Karpas-422 (cell line): Measurements from ENCODE around the gene KRT20. TPM values are rescaled to one million over a fixed set of nuclear protein-coding genes. Genes with fewer than 3 reads are reported as not detected.
A peak's percentile ranks its signal among the peaks of the same experiment; 100 is the strongest.
"Not testable (repeated sequence)": the region's sequence is repeated elsewhere in the genome, so short reads cannot be mapped to it uniquely, and the experiment has no call there.

Experiments
- DNase-seq: peaks from one replicate; pipeline ENCODE4 v3.0.0-alpha.2; 2015
- H2AFZ ChIP-seq: fragments of 200-600 bp; sonication (generic); 2 replicates; pipeline ENCODE4 v1.6.1; 2014; ENCODE audit warnings: antibody characterized with exemption, low read length, mixed read lengths
- H3K27ac ChIP-seq: fragments of 200-600 bp; sonication (generic); 2 replicates; pipeline ENCODE4 v1.5.1; 2014; ENCODE audit warnings: mild to moderate bottlenecking, low read length, moderate library complexity
- H3K27me3 ChIP-seq: fragments of 200-600 bp; sonication (generic); 2 replicates; pipeline ENCODE4 v1.6.1; 2014; ENCODE audit warnings: low read length, mixed read lengths
- H3K36me3 ChIP-seq: fragments of 200-600 bp; sonication (generic); 2 replicates; pipeline ENCODE4 v1.6.1; 2014; ENCODE audit warnings: low read length, mixed read lengths; ENCODE audit not compliant: insufficient read depth
- H3K4me1 ChIP-seq: fragments of 200-600 bp; sonication (generic); 2 replicates; pipeline ENCODE4 v1.6.1; 2014; ENCODE audit warnings: mild to moderate bottlenecking, low read length, mixed read lengths
- H3K4me2 ChIP-seq: fragments of 200-600 bp; sonication (generic); 2 replicates; pipeline ENCODE4 v1.6.1; 2014; ENCODE audit warnings: low read length, low read depth, mild to moderate bottlenecking; ENCODE audit not compliant: poor library complexity, severe bottlenecking
- H3K4me3 ChIP-seq: fragments of 200-600 bp; sonication (generic); 2 replicates; pipeline ENCODE4 v1.5.1; 2014; ENCODE audit warnings: mild to moderate bottlenecking, antibody characterized with exemption, low read length, mixed read lengths
- H3K79me2 ChIP-seq: fragments of 200-600 bp; sonication (generic); 2 replicates; pipeline ENCODE4 v1.6.1; 2014; ENCODE audit warnings: mild to moderate bottlenecking, low read length, mixed read lengths
- H3K9ac ChIP-seq: fragments of 200-600 bp; sonication (generic); 2 replicates; pipeline ENCODE4 v1.6.0; 2014; ENCODE audit warnings: low read length
- H3K9me2 ChIP-seq: fragments of 200-600 bp; sonication (generic), shearing (Covaris generic); replicated peaks from 2 replicates; pipeline ENCODE4 v1.6.0; 2014; ENCODE audit warnings: mild to moderate bottlenecking, low read length, moderate library complexity; ENCODE audit not compliant: insufficient read depth
- H3K9me3 ChIP-seq: fragments of 300-700, 200-600 bp; sonication (generic); 2 replicates; pipeline ENCODE4 v1.6.1; 2014; ENCODE audit warnings: low read length, mixed read lengths
- H4K20me1 ChIP-seq: fragments of 200-600 bp; sonication (generic); 2 replicates; pipeline ENCODE4 v1.6.1; 2014; ENCODE audit warnings: mild to moderate bottlenecking, antibody characterized with exemption, low read length, low read depth; ENCODE audit not compliant: insufficient read depth
- total RNA-seq: library from RNA; depleted of rRNA; stranded (reverse); fragments of >200 nt; shearing (Covaris generic); gene quantifications from 2 replicates; pipeline ENCODE4 v1.2.3, GENCODE V29; 2014; ENCODE audit warnings: low replicate concordance; rRNA removed

The KRT20 gene, protein sequence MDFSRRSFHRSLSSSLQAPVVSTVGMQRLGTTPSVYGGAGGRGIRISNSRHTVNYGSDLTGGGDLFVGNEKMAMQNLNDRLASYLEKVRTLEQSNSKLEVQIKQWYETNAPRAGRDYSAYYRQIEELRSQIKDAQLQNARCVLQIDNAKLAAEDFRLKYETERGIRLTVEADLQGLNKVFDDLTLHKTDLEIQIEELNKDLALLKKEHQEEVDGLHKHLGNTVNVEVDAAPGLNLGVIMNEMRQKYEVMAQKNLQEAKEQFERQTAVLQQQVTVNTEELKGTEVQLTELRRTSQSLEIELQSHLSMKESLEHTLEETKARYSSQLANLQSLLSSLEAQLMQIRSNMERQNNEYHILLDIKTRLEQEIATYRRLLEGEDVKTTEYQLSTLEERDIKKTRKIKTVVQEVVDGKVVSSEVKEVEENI
- total RNA-seq = not detected in 2 replicates

DNA sequence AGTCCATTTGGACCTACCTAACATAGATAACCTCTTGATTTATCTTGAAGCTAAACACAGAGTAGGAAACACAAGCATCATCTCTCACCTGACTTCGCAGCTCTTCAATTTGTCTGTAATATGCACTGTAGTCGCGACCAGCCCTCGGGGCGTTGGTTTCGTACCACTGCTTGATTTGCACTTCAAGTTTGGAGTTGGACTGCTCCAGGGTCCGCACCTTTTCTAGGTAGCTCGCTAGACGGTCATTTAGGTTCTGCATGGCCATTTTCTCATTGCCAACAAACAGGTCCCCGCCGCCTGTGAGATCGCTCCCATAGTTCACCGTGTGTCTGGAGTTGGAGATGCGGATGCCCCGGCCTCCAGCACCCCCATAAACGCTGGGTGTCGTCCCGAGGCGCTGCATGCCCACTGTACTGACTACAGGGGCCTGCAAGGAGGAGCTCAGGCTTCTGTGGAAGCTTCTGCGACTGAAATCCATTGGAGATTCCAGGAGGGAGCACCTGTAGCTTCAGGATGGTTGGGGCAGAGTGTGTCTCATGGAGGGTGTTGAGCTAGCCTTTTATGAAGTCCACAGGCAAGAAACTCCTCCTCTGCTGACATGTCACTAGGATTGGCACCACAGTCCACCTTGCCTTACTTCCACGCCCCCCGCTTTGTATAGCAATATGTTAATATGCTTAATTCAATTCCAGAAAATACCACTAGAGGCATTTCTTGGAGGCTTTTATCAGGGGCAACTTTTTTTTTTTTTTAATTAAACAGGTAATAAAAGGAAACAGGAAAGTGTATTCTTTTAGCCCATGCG, at the start of gene KRT20:
Gene KRT20, minus strand, starts transcription at position 535 of the 805 bp plus-strand sequence. Its CDS starts 57 bp downstream, at position 478.
- Histone ChIP-seq H3K9me2 (no peaks in the 10 kb centered on the region), H3K79me2 (no peaks in the 10 kb centered on the region), H2AFZ (no peak within 1 kb of the TSS), H3K9me3 (no peaks in the 10 kb centered on the region), H4K20me1 (no peaks in the 10 kb centered on the region), H3K27ac (no peak within 1 kb of the TSS), H3K4me3 (no peak within 1 kb of the TSS), H3K4me2 (no peak within 1 kb of the TSS), H3K27me3 (no peaks in the 10 kb centered on the region), H3K36me3 (no peaks in the 10 kb centered on the region), H3K4me1 (no peaks in the 10 kb centered on the region), H3K9ac (no peak within 1 kb of the TSS)
- DNase-seq = peak; percentile 64

DNA sequence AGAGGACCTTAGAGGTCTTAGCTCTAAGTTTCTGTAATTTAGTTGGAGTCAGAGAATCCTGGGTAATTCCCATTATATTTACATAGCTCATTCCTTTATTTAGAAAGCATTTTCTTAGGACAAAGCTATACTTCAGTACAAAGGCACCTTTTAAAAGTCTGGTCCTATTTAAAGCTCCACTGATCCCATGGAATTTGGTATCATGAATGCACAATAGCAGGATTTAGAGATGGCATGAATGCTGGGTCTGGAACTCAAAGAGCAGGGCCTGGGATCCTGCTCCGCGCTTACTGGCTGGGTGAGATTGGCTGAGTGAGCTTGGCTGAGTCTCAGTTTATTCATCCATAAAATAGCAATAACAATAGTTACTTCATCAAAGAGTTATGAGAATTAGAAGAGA, 47.6 kb upstream of the KRT20 start:
- Histone ChIP-seq H3K36me3 (no peaks in the 10 kb centered on the region), H3K79me2 (no peaks in the 10 kb centered on the region), H4K20me1 (no peaks in the 10 kb centered on the region), H3K27ac (no peak overlapping the region), H3K9ac (no peak overlapping the region), H2AFZ (no peak overlapping the region), H3K4me2 (no peak overlapping the region), H3K9me2 (no peaks in the 10 kb centered on the region), H3K27me3 (no peaks in the 10 kb centered on the region), H3K9me3 (no peaks in the 10 kb centered on the region), H3K4me1 (no peaks in the 10 kb centered on the region), H3K4me3 (no peak overlapping the region)
- no peak for DNase-seq

DNA sequence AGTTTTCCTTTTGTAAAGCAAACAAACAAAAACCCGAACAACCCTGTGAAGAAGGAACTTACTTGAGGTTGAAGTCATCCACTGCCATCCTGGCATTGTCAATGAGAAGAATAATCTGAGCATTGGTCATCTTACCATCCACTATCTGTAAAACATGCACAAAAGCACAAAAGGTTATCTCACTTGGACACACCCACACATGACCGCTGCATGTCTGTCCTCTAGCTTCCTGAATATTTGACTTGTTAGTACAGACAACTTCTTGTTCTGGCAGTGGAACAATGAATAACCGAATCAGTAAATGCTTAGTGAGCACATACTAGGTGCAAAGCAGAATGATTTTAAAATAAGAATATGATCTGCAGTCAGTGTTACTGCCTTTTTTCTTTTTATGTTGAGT, 46.3 kb upstream of the KRT20 start:
- Histone ChIP-seq H3K79me2 (no peaks in the 10 kb centered on the region), H3K9me3 (no peaks in the 10 kb centered on the region), H4K20me1 (no peaks in the 10 kb centered on the region), H3K4me2 (no peak overlapping the region), H3K9me2 (no peaks in the 10 kb centered on the region), H3K9ac (no peak overlapping the region), H3K4me3 (no peak overlapping the region), H3K4me1 (no peaks in the 10 kb centered on the region), H3K27me3 (no peaks in the 10 kb centered on the region), H3K27ac (no peak overlapping the region), H3K36me3 (no peaks in the 10 kb centered on the region), H2AFZ (no peak overlapping the region)
- DNase-seq = no peak

DNA sequence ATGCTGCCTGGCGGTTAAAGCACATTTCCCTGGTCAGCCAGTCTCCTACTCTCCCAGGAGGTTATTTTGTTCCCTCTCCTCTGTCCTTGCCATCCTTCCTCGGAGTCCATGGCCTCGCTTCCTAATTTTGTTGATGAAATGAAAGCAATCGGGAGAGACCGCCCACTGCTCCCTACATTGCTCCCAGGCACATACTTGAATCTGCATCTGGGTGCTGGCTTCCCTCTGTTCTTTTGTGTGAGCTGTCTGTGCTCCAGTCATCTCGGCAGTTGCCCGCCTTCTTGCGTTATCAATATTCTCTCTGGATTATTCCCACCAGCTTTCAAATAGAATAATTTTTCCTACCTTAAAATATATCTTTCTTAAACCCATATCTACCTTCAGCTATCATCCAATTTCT, 41.3 kb upstream of the KRT20 start:
- Histone ChIP-seq H2AFZ (no peak overlapping the region), H3K9me2 (no peaks in the 10 kb centered on the region), H3K36me3 (no peaks in the 10 kb centered on the region), H3K4me3 (no peak overlapping the region), H3K27ac (no peak overlapping the region), H3K27me3 (no peaks in the 10 kb centered on the region), H4K20me1 (no peaks in the 10 kb centered on the region), H3K4me1 (no peaks in the 10 kb centered on the region), H3K4me2 (no peak overlapping the region), H3K9ac (no peak overlapping the region), H3K9me3 (no peaks in the 10 kb centered on the region), H3K79me2 (no peaks in the 10 kb centered on the region)
- no peak for DNase-seq

DNA sequence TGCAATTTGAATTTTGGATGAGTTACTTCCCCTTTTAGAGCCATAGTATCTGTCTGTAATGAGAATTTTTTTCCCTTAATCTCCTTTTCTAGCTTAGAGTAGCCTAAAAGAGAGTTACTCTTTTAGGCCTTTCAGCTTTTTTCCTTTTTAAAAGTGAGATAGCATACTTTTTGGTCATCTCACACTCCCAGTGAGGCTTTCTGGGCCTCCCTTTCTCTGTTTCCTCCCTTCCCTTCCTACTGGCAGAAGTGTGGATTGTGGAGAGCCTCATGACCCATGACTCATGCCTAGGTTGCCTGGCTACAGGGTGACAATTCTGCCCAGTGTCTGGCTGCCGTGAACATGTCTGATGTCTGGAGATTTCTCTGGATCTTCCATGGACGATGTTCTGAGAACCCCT, 37.2 kb upstream of the KRT20 start:
- no peaks in the 10 kb centered on the region for H3K79me2 ChIP-seq
- H3K4me1 ChIP-seq = no peaks in the 10 kb centered on the region
- H3K36me3 ChIP-seq = no peaks in the 10 kb centered on the region
- H3K27me3 ChIP-seq = no peaks in the 10 kb centered on the region
- H3K9ac ChIP-seq = no peak overlapping the region
- H2AFZ ChIP-seq = no peak overlapping the region
- no peak for DNase-seq
- H3K9me3 ChIP-seq = no peaks in the 10 kb centered on the region
- no peaks in the 10 kb centered on the region for H3K9me2 ChIP-seq
- H3K4me3 ChIP-seq = no peak overlapping the region
- H3K27ac ChIP-seq = no peak overlapping the region
- H3K4me2 ChIP-seq = no peak overlapping the region
- no peaks in the 10 kb centered on the region for H4K20me1 ChIP-seq

DNA sequence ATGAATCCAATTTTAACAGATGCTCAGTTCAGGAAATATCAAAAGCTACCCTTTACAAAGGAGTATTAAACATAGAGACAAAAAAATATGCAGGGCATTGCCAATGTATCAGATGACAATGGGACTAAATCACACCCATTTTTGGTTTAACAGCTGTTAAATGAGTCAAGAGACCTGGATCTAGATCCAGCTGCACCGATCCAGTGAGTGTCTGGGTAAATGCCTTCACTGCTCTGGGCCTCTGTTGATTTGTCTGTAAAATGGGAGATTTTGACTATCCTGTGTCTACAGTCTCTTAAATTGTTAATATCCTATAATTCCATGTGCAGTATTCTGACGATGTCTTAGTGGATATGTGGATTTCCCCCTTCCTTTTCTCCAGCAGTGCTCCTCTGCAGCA, 36.0 kb upstream of the KRT20 start:
- H3K9me3 ChIP-seq = no peaks in the 10 kb centered on the region
- no peaks in the 10 kb centered on the region for H3K4me1 ChIP-seq
- H2AFZ ChIP-seq = no peak overlapping the region
- H3K4me2 ChIP-seq = no peak overlapping the region
- no peak for DNase-seq
- no peaks in the 10 kb centered on the region for H3K79me2 ChIP-seq
- H4K20me1 ChIP-seq = no peaks in the 10 kb centered on the region
- no peaks in the 10 kb centered on the region for H3K36me3 ChIP-seq
- H3K9ac ChIP-seq = no peak overlapping the region
- H3K4me3 ChIP-seq = no peak overlapping the region
- no peak overlapping the region for H3K27ac ChIP-seq
- H3K9me2 ChIP-seq = no peaks in the 10 kb centered on the region
- no peaks in the 10 kb centered on the region for H3K27me3 ChIP-seq

DNA sequence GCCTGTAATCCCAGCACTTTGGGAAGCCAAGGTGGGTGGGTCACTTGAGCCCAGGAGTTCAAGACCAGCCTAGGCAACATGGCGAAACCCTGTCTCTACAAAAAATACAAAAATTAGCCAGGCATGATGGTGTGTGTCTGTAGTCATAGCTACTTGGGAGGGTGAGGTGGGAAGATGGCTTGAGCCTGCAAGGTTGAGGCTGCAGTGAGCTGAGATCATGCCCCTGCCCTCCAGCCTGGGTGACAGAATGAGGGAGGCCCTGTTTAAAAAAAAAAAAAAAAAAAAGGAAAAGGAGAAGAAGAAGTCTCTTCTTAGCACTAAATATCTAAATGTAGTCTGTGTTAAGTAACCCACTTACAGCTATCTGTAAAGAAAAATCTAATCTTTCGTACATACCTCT, 32.1 kb upstream of the KRT20 start:
- H3K9ac ChIP-seq, H3K9me3 ChIP-seq, H3K27me3 ChIP-seq, H3K79me2 ChIP-seq, H3K9me2 ChIP-seq, DNase-seq, H4K20me1 ChIP-seq, H3K27ac ChIP-seq, H3K36me3 ChIP-seq, H3K4me1 ChIP-seq, H3K4me3 ChIP-seq, H2AFZ ChIP-seq, H3K4me2 ChIP-seq: not testable (repeated sequence)

DNA sequence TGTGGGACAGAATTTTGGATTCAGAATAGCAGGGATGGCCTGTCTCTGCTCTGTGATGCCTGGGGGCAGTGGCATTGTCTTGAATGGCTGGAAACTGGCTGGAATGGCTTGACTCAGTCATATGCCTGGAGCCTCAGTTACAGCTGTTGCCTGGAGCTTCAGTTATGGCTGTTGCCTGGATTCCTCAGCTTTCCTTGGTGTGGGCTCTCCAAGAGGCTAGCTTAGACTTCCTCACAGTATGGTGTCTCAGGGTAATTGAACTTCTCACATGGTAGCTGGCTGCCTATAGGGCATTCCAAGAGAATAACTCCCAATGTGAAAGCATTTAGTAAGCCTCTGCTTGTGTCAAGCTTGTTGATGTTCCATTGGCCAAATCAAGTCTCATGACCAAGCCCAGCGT, 31.3 kb upstream of the KRT20 start:
- H3K9me3 ChIP-seq = no peaks in the 10 kb centered on the region
- DNase-seq = no peak
- H3K27ac ChIP-seq = no peak overlapping the region
- no peaks in the 10 kb centered on the region for H4K20me1 ChIP-seq
- no peaks in the 10 kb centered on the region for H3K9me2 ChIP-seq
- H3K27me3 ChIP-seq = no peaks in the 10 kb centered on the region
- no peak overlapping the region for H3K4me2 ChIP-seq
- no peak overlapping the region for H2AFZ ChIP-seq
- H3K36me3 ChIP-seq = no peaks in the 10 kb centered on the region
- no peak overlapping the region for H3K4me3 ChIP-seq
- H3K9ac ChIP-seq = no peak overlapping the region
- H3K79me2 ChIP-seq = no peaks in the 10 kb centered on the region
- H3K4me1 ChIP-seq = no peaks in the 10 kb centered on the region
